Measurements from ENCODE around the gene TBC1D7.

- no peak for TF ChIP-seq SP1 (IDR thresholded peaks at IDR 0.05)
- TF ChIP-seq FOXK2 (IDR thresholded peaks at IDR 0.05), result no peak
- TF ChIP-seq, protein P1, sequence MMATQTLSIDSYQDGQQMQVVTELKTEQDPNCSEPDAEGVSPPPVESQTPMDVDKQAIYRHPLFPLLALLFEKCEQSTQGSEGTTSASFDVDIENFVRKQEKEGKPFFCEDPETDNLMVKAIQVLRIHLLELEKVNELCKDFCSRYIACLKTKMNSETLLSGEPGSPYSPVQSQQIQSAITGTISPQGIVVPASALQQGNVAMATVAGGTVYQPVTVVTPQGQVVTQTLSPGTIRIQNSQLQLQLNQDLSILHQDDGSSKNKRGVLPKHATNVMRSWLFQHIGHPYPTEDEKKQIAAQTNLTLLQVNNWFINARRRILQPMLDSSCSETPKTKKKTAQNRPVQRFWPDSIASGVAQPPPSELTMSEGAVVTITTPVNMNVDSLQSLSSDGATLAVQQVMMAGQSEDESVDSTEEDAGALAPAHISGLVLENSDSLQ (IDR thresholded peaks at IDR 0.05), result no peak
These were observed 22.9 kb upstream of the TBC1D7 start for GRCh38 chr6:13351271-13351670.
